Dermis microvascular lymphatic vessel endothelial cell (primary cell): ENCODE measurements around the gene RBFOX2. TPM values are rescaled to one million over a fixed set of nuclear protein-coding genes. Genes with fewer than 3 reads are reported as not detected.

Experiments
- DNase-seq, 2 donors: peaks; one replicate each; pipeline versions ENCODE4 v3.0.0 to v3.0.0-alpha.2; 2010; ENCODE audit warnings: low read depth in 2 of 2
- total RNA-seq: library from RNA; depleted of rRNA; stranded (reverse); fragments of >200 nt; gene quantifications from 2 replicates; pipeline ENCODE4 v1.2.1, GENCODE V29; 2014

Gene RBFOX2
- total RNA-seq, 1 donor from 2014 or later = 95.8 TPM

GRCh38 chr22:35938226-35938625 is 90.4 kb downstream of the RBFOX2 start:
- no peak for DNase-seq

- peak; percentile 84 to 87 for DNase-seq
These were observed 97.7 kb downstream of the RBFOX2 start for GRCh38 chr22:35930933-35931332.

- DNase-seq = no peak
These were observed 100.3 kb downstream of the RBFOX2 start for GRCh38 chr22:35928285-35928798.

- no peak for DNase-seq
These were observed 105.6 kb downstream of the RBFOX2 start for GRCh38 chr22:35923026-35923425.

DNA sequence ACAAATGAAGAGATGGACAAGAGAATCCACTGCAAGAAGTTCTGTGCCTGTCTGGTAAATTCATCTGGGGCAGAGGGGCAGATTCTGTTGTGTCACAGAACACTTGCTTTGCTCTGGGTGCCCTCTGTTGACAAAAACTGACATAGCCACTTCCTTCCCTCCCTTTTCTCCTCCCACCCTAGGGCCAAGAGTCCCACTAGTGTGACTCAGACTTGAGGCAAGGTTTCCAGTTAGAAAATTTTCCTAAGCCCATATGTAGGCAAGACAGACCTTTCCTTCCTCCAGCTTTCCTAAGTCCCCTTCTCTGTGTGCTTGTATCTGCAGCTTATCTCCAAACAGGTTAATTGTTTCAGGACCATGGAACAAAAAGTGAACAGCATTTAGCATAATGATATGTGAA is 106.8 kb downstream of the RBFOX2 start:
- peak; percentile 43 to 87 for DNase-seq

GRCh38 chr22:35921044-35921443 is 107.6 kb downstream of the RBFOX2 start:
- no peak for DNase-seq

DNA sequence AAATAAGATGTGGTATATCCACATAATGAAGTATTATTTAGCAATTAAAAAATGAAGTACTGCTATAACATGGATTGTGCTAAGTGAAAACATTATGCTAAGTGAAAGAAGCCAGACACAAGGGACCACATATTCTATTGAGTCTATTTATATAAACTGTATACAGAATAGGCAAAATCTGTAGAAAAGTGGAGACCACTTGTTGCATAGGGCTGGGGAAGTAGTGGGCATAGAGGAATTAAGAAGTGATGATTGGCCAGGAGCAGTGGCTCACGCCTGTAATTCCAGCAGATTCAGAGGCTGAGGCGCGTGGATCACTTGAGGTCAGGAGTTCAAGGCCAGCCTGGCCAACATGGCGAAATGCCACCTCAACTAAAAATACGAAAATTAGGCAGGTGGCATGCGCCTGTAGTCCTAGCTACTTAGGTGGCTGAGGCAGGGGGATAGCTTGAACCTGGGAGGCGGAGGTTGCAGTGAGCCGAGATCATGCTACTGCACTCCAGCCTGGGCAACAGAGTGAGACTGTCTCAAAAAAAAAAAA is 109.6 kb downstream of the RBFOX2 start:
- DNase-seq = no peak

DNA sequence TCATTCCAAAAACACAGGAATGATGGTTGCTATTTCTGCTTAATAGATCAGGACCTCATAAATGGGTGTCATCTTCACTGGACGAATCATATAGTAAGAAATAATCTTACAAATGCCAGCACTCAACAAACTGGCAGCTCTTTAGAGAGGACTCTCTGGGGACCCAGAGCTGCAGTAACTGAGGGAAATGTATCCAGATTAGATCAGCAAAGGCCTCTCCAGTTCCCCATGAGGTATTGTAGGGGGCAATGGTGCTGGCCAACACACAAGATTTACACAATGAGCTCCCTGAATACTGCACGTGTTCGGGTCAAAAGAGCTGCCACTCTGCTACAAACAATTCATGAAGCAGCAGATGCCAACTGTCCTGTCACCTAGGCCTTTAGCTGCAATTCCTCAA is 110.2 kb downstream of the RBFOX2 start:
- peak in 1 of 2 donors; percentile 9 for DNase-seq

DNA sequence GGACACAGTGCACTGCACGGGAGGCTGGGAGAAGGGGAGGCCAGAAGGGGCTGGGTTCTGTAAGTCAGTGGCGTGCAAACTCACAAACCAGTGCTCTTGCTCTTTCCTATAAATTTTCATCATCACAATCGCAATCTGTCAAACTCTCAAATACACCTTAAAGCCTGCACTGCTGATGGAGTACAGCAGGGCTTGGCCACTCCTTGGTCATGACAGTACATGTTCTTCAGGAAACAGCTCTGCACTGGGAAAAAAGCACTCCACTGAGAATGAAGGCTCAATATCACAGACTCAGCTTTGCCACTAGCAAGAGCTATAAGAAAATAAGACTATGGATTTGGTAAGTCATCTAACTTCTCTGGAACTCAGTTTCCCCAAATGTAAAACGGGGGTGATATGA is 111.0 kb downstream of the RBFOX2 start:
- no peak for DNase-seq

- DNase-seq = peak in 1 of 2 donors; percentile 21
These were observed 113.1 kb downstream of the RBFOX2 start for GRCh38 chr22:35915477-35916013.

GRCh38 chr22:35914665-35915476 is 113.8 kb downstream of the RBFOX2 start:
- peak; percentile 39 to 83 for DNase-seq

GRCh38 chr22:35914357-35914664 is 114.3 kb downstream of the RBFOX2 start:
- no peak for DNase-seq

- no peak for DNase-seq
These were observed 114.7 kb downstream of the RBFOX2 start for GRCh38 chr22:35913925-35914324.

- DNase-seq = no peak
These were observed 116.0 kb downstream of the RBFOX2 start for GRCh38 chr22:35912658-35913057.

GRCh38 chr22:35911877-35912276 is 116.7 kb downstream of the RBFOX2 start:
- no peak for DNase-seq

- DNase-seq = no peak
These were observed 117.7 kb downstream of the RBFOX2 start for GRCh38 chr22:35910926-35911325.

- peak; percentile 37 to 72 for DNase-seq
These were observed 118.4 kb downstream of the RBFOX2 start for GRCh38 chr22:35910003-35910769.

GRCh38 chr22:35905894-35906293 is 122.7 kb downstream of the RBFOX2 start:
- DNase-seq = no peak

DNA sequence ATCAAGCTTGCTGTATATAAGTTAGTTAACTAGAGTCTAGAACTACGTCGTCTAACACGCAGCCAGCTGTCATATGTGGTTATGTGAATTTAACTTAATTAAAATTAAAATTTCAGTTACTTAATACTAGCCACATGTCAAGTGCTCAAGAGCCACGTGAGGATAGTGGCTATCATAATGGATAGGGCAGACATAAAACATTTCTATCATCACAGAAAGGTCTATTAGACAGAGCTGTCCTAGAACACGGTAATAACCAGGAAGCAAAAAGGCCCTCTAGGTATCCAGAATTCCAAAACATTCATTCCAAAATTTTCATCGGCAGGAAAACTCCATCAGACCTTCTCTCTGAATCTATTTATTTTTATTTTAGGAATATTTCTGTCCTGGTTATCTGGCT is 123.9 kb downstream of the RBFOX2 start:
- no peak for DNase-seq

DNA sequence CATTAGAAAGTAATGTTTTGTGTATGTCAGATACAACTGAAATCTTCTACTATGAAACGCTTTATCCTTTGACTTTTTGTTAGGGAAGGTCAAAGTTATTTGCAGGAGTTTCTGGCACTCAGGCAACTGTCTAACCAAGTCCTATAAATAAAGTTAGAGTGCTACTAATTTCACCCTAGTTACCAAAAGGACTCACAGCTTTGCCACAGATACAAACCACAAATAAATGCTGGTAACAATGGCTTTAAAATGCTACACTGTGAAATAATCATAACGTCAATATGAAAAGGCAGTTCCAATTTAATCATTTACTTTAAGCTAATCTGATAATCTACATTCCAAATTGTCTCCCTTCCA is 124.3 kb downstream of the RBFOX2 start:
- DNase-seq = no peak

GRCh38 chr22:35903571-35904335 is 124.9 kb downstream of the RBFOX2 start:
- DNase-seq = peak in 1 of 2 donors; percentile 13
